GM19463 (cell line): ENCODE measurements around the gene BRD1.

Source experiments
- ATAC-seq: cut with Tn5 transposase; IDR thresholded peaks from one replicate; pipeline ENCODE4 v1.9.1; 2021; ENCODE audit warnings: mild to moderate bottlenecking, moderate library complexity; ENCODE audit not compliant: unreplicated experiment

The BRD1 gene

GRCh38 chr22:49734882-49735281, 92.8 kb downstream of the BRD1 start:
- no peak for ATAC-seq

GRCh38 chr22:49734390-49734789, 93.3 kb downstream of the BRD1 start:
- no peak for ATAC-seq

- ATAC-seq: no peak
Measured at GRCh38 chr22:49733631-49734030, 94.0 kb downstream of the BRD1 start.

GRCh38 chr22:49730656-49731055, 97.0 kb downstream of the BRD1 start:
- no peak for ATAC-seq

GRCh38 chr22:49728570-49729271, 99.0 kb downstream of the BRD1 start:
- no peak for ATAC-seq

GRCh38 chr22:49727881-49728569, 99.6 kb downstream of the BRD1 start:
- no peak for ATAC-seq

- ATAC-seq: no peak
Measured at GRCh38 chr22:49727191-49727880, 100.3 kb downstream of the BRD1 start.

GRCh38 chr22:49726701-49727101, 101.0 kb downstream of the BRD1 start:
- no peak for ATAC-seq

- ATAC-seq: no peak
Measured at GRCh38 chr22:49726022-49726681, 101.5 kb downstream of the BRD1 start.

- no peak for ATAC-seq
Measured at GRCh38 chr22:49725516-49725915, 102.2 kb downstream of the BRD1 start.

- peak; percentile 67 for ATAC-seq
Measured at GRCh38 chr22:49724893-49725489, 102.7 kb downstream of the BRD1 start.

- no peak for ATAC-seq
Measured at GRCh38 chr22:49724030-49724892, 103.4 kb downstream of the BRD1 start.

- ATAC-seq: no peak
Measured at GRCh38 chr22:49723478-49724029, 104.1 kb downstream of the BRD1 start.
